Activated naive CD4-positive, alpha-beta T cell treated with anti-CD3 and anti-CD28 coated beads, Interleukin-2, amount 50 U/mL, for 72 hours (primary cell): Measurements from ENCODE around the gene COL4A1. TPM values are rescaled to one million over a fixed set of nuclear protein-coding genes. Genes with fewer than 3 reads are reported as not detected.

Experiments used
- ATAC-seq, 2 donors: fragments of 150-1000 bp; cut with Tn5 transposase; 2 replicates each; pipeline ENCODE4 v1.10.0; 2021; ENCODE audit warnings: mild to moderate bottlenecking in 2 of 2, moderate library complexity in 2 of 2
- DNase-seq, 2 donors: peaks; one replicate each; pipeline ENCODE4 v3.0.0; 2021 to 2022; ENCODE audit warnings: low spot score in 2 of 2
- H3K27ac Mint-ChIP-seq, 2 donors: one replicate each; pipeline ENCODE4 v1.8.0; 2022; ENCODE audit warnings: mild to moderate bottlenecking in 2 of 2, mixed read lengths in 2 of 2
- H3K36me3 Mint-ChIP-seq, 2 donors: one replicate each; pipeline ENCODE4 v1.8.0; 2022; ENCODE audit warnings: mixed read lengths in 2 of 2
- H3K9me3 Mint-ChIP-seq, 2 donors: one replicate each; pipeline ENCODE4 v1.8.0; 2022; ENCODE audit warnings: mixed read lengths in 2 of 2
- total RNA-seq, 2 donors: library from RNA; stranded (reverse); gene quantifications; one replicate each; pipeline ENCODE4 v1.2.3, GENCODE V29; 2022

The COL4A1 gene
- total RNA-seq, 2 donors from 2014 or later = 0.14 TPM; not detected in 1

DNA sequence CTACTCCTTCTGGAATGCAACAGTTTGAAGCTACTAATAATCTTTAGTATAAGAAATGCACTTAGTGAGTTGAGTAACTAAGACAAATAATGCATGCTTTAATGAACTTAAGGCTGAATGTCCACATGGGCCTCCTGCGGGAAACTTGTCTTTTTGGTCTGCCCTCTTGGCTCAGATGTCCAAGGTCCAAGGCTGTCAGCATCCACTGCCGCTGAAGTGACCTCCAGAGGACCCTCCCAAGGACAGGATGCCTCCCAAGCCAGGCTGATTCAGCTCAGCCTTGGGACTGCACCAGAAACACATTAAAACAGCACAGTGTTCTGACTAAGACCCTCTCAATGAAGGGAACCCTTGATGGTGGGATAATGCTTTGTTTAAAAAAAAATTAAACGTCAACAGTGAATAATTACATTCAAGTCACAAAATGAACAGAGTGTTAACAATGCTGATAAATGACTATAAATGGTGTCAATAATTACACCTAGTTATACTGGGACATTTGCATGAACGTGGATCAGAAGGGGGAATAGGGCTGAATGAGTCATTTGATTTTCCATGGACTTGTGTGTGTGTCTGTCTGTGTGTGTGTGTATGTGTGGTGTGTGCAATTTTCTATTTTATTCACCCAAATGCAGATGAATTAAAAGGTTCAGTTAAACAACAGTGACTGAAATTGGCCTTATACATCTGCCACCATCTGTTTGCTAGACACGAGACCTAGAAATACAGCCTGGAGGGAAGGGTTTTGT lies 150.5 kb downstream of the COL4A1 start:
- Mint-ChIP-seq H3K36me3 (peaks cover 0 to 5% of the 10 kb centered on the region in 2 donors), H3K9me3 (peaks cover 0 to 4% of the 10 kb centered on the region in 2 donors), H3K27ac (no peak overlapping the region)
- DNase-seq (no peak), ATAC-seq (no peak)

DNA sequence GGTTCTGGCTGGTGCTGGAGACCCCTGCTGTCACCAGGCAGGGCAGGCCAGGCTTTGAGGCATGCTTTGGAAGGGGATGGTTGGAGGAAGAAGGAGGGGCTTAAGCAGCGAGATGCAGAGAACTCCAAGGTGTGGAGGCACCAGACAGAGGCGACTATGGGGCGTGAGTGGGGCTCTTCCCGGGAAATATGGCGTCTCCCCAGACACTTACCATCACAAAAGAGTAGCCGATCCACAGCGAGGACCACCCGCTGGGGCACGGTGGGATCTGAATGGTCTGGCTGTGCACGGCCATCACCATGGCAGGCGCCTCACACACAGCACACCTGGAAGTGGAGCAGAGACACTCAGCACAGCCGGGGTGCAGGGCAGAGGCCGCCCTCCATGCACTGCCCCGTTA lies 151.9 kb downstream of the COL4A1 start:
- H3K36me3 Mint-ChIP-seq = peaks cover 0 to 5% of the 10 kb centered on the region in 2 donors
- H3K27ac Mint-ChIP-seq = peak overlapping the region in 1 of 2 donors; percentile 87
- peaks cover 0 to 4% of the 10 kb centered on the region in 2 donors for H3K9me3 Mint-ChIP-seq
- DNase-seq = no peak
- ATAC-seq = no peak

DNA sequence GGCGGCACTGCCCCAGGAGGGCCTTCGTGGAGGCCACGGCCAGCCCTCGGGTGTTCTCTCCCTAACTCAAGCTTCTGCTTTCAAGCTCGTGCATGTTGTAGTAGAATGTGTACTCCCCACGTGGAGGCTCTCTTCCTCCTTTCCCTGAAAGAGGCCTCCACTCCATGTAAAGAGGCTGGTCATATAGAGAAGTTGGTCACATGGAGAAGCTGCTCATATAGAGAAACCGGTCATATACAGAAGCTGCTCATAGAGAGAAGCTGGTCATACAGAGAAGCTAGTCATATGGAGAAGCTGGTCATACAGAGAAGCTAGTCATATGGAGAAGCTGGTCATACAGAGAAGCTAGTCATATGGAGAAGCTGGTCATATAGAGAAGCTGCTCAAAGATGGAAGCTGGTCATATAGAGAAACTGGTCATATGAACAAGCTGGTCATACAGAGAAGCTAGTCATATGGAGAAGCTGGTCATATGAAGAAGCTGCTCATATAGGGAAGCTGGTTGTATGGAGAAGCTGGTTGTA lies 152.5 kb downstream of the COL4A1 start:
- no peak for DNase-seq
- ATAC-seq = peak; percentile 82 to 87
- peaks cover 0 to 4% of the 10 kb centered on the region in 2 donors for H3K9me3 Mint-ChIP-seq
- H3K27ac Mint-ChIP-seq = no peak overlapping the region
- peaks cover 0 to 5% of the 10 kb centered on the region in 2 donors for H3K36me3 Mint-ChIP-seq

DNA sequence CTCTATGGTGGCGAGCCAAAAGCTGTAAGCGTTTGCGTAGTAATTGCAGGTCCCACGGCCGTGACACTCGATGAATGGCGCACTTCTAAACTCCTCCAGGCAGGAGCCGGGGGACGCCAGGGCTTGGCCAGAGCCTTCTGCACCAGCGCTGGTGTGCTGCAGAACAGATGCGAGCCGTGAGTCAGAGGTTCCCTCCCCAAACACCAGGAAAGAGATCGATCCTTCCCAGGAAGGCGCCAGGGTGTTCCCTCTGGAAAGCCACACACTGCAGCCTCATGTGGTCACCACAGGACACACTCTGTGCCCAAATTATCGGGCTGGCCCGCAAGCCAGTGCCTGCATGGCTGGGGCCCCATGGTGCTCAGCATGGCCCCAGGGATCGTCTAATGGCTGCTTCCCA lies 154.6 kb downstream of the COL4A1 start:
- no peak overlapping the region for H3K27ac Mint-ChIP-seq
- H3K9me3 Mint-ChIP-seq = peaks cover 0 to 4% of the 10 kb centered on the region in 2 donors
- peaks cover 0 to 5% of the 10 kb centered on the region in 2 donors for H3K36me3 Mint-ChIP-seq
- no peak for DNase-seq
- ATAC-seq = no peak

DNA sequence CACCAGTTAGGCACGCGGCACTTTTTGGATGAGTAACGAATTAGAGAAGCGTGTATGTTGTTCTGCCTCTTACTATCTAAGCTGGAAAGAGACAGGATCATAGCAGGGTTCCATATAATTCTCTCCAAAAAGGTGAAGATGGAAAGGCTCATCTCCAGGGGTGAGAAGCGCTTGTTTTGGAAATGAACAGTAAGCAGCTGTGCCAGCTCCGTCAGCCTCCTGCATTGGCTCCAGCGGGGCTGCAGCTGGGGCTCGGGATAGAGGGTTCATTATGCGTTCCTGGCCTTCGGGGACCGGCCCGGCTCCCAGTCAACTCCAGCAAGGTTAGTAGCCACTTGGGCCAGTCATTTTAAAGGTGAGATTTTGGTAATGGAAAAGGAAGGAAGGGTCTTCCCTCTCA lies 155.5 kb downstream of the COL4A1 start:
- ATAC-seq = no peak
- no peak for DNase-seq
- H3K9me3 Mint-ChIP-seq = peaks cover 0 to 4% of the 10 kb centered on the region in 2 donors
- H3K36me3 Mint-ChIP-seq = peaks cover 0 to 5% of the 10 kb centered on the region in 2 donors
- no peak overlapping the region for H3K27ac Mint-ChIP-seq

DNA sequence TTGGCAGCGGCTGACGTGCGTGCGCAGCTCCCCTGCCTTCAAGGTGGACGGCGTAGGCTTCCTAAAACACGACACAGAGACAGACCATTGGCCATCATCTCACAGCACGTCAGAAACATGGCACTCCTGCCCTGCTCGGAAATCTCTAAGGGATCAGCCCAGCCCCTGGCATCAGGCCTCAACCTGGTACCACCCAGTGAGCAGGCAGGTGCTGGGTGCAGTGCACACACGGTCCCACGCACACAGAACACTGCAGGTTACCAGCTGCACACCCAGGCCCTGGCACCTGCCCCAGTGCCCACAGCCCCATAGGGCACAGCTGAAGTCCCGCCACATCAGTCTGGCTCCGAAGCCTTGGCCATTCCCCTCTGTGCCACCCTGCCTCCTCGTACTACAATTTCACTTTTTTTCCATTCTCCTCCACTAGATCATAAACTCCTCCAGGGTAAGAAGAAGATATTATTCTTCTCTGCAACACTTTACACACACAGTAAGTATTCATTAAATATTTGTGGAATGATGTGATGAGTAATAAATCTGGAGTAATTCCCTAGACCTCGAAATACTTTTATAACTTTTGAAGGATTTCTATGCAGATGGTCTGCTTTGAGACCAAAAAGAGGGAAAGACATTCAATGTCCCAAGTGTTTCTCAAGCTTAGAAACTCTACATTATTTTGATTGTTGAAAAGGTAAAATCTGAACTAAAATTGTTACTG lies 156.4 kb downstream of the COL4A1 start:
- H3K36me3 Mint-ChIP-seq = peaks cover 0 to 5% of the 10 kb centered on the region in 2 donors
- no peak for ATAC-seq
- DNase-seq = no peak
- H3K27ac Mint-ChIP-seq = no peak overlapping the region
- peaks cover 0 to 4% of the 10 kb centered on the region in 2 donors for H3K9me3 Mint-ChIP-seq

DNA sequence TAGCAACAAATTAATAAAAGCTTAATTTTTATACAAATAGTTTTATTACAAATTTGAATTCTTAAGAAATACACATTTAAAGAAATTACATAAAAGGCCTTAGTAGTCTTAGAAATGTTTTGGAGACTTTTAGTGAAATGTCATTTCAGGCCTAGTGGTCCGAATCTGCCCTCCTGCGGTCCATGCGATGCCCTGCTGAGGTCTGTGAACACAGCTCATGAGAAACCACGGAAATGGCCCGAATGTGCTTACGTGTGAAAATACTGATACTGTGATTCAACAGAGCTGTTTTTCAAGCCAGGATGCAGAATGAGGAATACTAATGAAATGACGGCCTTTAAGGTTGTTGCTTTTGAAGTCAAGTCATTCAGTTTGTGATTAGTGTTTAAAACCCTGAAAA lies 157.9 kb downstream of the COL4A1 start:
- ATAC-seq (no peak), DNase-seq (no peak)
- Mint-ChIP-seq H3K36me3 (no peaks in the 10 kb centered on the region), H3K27ac (no peak overlapping the region), H3K9me3 (peaks cover under 1 to 4% of the 10 kb centered on the region in 2 donors)

DNA sequence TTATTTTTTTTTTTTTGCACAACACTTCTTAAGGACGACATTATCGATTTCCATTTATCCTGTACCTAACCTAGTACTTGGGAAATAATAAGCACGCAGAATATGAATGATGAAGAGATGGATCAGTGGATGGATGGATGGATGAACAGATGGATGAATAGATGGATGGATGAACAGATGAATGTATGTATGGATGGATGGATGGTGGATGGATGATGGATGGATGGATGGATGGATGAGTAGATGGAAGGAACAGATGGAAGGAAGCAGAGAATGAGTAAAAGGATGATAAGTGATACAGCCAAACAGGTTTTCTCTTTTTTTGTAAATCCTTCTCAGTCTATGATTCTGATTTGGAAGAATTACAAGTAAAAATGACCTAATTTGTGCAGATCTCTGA lies 166.9 kb downstream of the COL4A1 start:
- Mint-ChIP-seq H3K27ac (no peak overlapping the region), H3K36me3 (peaks cover 0 to 5% of the 10 kb centered on the region in 2 donors), H3K9me3 (peaks cover 13 to 16% of the 10 kb centered on the region in 2 donors)
- DNase-seq (no peak), ATAC-seq (no peak)

DNA sequence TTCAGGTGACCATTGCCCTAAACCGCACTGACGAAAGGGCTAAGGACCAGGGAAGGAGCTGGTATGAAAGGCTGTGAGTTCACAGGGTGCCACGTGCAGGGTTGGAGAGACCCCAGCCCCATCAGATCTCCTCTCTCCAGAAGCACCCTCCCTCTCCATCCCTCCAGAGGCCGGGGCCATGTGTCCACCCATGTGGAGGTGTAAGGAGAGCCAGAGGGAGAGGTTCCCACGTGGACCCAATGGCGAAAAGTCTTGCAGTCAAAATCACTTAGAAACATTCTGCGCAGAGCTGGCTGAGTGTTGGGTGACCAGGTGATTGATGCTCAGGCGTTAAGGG lies 168.3 kb downstream of the COL4A1 start:
- ATAC-seq (peak in 1 of 2 donors; percentile 3), DNase-seq (no peak)
- H3K27ac Mint-ChIP-seq = no peak overlapping the region
- H3K9me3 Mint-ChIP-seq = peaks cover 9 to 16% of the 10 kb centered on the region in 2 donors
- H3K36me3 Mint-ChIP-seq = peaks cover 0 to 5% of the 10 kb centered on the region in 2 donors

DNA sequence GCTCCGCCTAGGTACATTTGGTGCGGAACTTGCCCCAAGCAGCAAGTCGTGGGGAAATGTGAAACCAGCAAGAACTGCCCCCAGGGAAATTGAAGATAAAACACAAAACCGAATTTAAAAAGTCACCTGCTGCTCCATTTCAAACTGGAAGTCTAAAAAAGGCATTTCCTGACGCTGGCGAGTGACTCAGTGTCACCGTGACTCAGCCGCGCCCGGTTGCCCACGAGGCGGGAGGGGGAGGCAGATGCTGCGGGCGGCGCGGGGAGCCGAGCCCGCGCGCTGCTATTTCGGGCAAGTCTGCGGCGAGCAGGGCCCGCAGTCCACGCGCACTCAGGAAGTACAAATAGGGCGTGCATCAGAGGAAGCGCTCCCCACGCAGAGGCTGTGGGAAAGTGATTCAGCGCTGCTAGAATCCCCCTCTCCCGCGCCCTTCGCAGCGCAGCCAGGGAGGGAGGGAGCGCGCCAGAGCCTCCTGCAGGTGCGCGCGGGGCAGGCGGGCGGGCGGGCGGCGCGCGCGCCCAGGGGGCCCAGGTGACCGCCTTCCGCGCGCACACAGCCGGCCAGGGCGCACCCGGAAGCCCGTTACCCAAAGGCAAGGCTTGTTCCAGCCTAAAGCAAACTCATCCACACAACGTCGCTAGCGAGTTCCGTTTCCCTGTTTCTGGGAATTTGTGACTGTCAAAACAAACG lies 168.8 kb downstream of the COL4A1 start:
- peak overlapping the region in 1 of 2 donors; percentile 54 for H3K27ac Mint-ChIP-seq
- H3K9me3 Mint-ChIP-seq = peaks cover 9 to 16% of the 10 kb centered on the region in 2 donors
- peaks cover 0 to 5% of the 10 kb centered on the region in 2 donors for H3K36me3 Mint-ChIP-seq
- peak; percentile 73 to 80 for DNase-seq
- ATAC-seq = peak; percentile 91 to 92

DNA sequence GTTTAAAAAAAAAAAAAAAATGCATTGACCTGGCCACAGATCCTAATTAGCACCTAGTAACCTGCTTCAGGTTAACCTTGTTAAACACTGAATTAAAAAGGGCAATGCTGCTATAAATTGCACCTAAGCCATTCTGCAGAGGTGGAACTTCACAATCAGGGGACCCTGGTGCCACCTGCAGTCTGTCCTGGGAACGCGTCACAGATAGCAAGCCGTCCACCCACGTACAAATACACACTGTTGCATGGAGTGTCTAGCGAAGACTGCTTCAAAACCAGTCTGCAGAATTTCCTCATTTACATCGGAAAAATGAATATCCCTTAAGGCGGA lies 169.3 kb downstream of the COL4A1 start:
- H3K9me3 Mint-ChIP-seq = peaks cover 4 to 10% of the 10 kb centered on the region in 2 donors
- H3K36me3 Mint-ChIP-seq = peaks cover 0 to under 1% of the 10 kb centered on the region in 2 donors
- ATAC-seq (peak; percentile 21 to 59), DNase-seq (peak in 1 of 2 donors; percentile 10)
- H3K27ac Mint-ChIP-seq = peak overlapping the region in 1 of 2 donors; percentile 54

DNA sequence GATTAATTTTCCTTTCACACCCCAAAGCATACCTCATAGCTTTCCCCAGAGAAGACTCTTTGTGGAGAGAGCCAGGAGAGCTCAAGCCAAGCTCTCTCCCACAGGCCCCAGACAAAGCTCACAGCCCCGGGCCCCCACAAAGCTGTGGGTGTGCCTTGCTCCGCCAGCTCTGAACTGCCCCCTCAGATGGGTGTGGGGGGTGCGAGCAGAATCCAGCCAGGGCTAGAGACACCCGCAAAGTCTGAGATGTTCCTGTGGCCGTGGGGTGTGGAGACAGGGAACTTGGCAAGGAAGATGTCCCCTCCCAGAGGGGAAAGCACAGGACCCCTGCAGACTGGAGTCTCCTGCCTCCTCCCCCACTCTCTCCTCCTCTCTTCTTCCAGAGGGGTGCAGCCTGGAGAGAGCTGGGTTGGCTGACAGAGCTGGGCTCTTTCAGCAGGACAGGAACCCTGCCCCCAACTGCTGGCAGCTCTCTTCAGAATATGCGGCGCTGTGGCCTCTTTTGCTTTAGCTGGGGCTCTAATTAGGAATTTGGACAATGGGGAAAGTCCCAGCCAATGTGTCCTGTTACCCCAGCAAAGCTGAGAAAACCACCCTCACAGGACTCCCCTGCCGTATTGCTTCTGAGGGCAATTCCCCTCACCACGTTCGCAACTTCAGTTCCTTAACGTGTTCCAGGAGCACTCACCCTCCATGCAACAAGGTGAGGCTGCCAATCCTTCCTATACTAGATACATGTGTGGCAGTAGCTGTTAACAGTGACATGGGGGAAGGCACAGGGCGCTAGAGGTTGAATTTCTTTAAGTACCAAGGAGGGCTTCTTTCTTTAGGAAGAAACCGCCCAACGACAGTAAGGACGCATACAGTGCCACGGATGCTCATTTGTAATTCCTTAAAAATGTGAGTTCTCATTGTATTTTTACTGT lies 170.0 kb downstream of the COL4A1 start:
- ATAC-seq (no peak), DNase-seq (no peak)
- H3K27ac Mint-ChIP-seq = peak overlapping the region in 1 of 2 donors; percentile 54
- no peaks in the 10 kb centered on the region for H3K36me3 Mint-ChIP-seq
- peaks cover 0 to 4% of the 10 kb centered on the region in 2 donors for H3K9me3 Mint-ChIP-seq

DNA sequence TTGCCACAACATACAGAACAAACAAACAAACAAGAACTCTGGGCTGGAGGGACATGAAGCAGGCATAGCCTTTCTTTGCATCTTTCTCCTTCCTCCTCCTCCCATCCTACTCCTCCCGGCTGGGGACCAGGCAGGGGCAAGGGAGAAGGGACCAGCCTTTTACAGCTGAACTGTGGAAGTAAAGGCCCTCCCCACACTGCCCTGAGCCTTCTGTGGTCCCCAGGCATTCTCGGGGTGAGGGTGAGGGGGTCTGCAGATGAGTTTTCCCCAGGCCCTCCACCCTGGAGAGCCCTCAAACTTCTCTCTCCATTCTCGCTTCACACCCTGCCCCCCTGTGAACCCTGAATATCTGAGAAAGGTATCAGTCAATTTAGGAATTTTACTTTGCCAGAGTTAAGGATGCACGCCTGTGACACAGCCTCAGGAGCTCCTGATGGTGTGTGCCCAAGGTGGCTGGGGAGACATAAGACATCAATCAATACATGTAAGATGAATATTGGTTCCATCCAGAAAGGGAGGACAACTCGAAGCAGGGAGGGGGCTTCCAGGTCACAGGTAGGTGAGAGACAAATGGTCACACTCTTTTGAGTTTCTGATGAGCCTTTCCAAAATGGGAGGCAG lies 170.9 kb downstream of the COL4A1 start:
- Mint-ChIP-seq H3K36me3 (no peaks in the 10 kb centered on the region), H3K9me3 (no peaks in the 10 kb centered on the region), H3K27ac (no peak overlapping the region)
- DNase-seq (no peak), ATAC-seq (no peak)

DNA sequence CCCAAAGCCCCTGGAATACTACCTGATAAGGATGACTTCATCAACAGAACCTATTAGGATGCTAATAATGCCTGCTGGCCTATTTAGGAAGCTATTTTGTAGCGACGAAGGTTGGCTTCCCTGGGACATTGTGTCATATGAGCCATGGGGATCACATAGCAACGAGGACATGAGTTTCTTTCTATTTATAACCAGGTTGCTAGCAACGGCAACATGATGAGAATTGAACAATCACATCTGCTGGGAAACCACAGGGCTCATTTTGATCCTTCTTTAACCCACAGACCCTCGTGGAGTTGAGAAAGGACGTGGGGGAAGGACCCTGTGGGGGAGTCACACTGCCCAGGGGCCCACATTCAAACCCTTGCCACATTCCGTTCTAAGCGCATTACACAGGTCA lies 172.2 kb downstream of the COL4A1 start:
- H3K27ac Mint-ChIP-seq = no peak overlapping the region
- no peak for ATAC-seq
- no peaks in the 10 kb centered on the region for H3K36me3 Mint-ChIP-seq
- H3K9me3 Mint-ChIP-seq = no peaks in the 10 kb centered on the region
- no peak for DNase-seq

DNA sequence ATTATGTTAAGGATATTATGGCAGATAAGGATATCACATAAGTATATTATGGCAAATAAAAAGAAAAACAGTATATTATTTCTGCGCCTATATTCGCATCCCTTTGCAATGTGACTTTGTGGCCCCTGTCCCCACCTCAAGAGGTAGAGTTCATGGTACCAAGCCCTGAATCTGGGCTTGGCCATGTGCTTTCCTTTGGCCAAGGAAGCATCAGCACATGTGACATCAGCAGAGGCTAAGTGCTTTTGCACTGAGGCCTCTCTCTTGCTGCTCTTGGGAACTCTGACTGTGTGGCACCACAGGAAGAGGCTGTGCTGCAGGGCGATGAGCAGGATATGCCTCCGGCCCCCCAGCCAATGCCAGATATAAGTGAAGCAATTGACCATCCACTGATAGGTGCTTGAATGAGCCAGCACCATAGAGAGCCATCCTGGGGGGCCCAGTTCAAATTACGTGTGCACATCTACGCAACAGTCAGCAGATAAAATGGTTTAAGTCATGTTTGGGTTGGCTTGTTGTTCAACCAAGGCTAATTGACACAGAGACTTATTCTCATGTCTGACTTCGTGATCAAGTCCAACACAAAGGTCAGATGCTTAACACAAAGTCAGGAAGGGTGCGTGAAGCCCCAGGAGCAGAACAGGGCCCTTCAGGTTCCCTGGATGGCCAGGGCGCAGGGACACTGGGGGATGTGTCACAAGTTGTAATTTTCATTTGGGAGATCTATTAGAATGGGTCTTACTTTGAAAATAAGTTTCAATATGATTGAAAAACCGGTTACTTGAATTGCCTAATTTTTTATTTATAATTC lies 173.3 kb downstream of the COL4A1 start:
- ATAC-seq = no peak
- DNase-seq = no peak
- H3K9me3 Mint-ChIP-seq = no peaks in the 10 kb centered on the region

More for the DNA sequence above, 173.3 kb downstream of the COL4A1 start:
- no peaks in the 10 kb centered on the region for H3K36me3 Mint-ChIP-seq
- no peak overlapping the region for H3K27ac Mint-ChIP-seq
